ENCODE results near the gene CSNK1A1. TPM values are rescaled to one million over a fixed set of nuclear protein-coding genes. Genes with fewer than 3 reads are reported as not detected.

Gene CSNK1A1
- total RNA-seq, 4 donors from 2014 or later = 159 to 260 (median 184) TPM

- 58 to 100% methylated on average over 1 of the region's 1 CpG for WGBS, 2 donors (ENCODE audit: low coverage in 1 of 2)
Observed at GRCh38 chr5:149510136-149510535, 41.1 kb downstream of the CSNK1A1 start.

GRCh38 chr5:149504677-149505076 is 46.6 kb downstream of the CSNK1A1 start:
- no peak for TF ChIP-seq CTCF (IDR thresholded peaks at IDR 0.05)
- no peak for TF ChIP-seq POLR2AphosphoS5 (IDR thresholded peaks at IDR 0.05)
- no peak for TF ChIP-seq POLR2A (IDR thresholded peaks at IDR 0.05)
- TF ChIP-seq EP300 (IDR thresholded peaks at IDR 0.05; ENCODE audit: low read depth) = no peak
- DNase-seq = no peak
- intact Hi-C loops (cut with DNase I; ENCODE audit: low total_unique reads) (no loop called here), in situ Hi-C loops (cut with MboI; ENCODE audit: low pct_ligation_motif_present in 1 of 4, low pct_unique_long_range_greater_than_20kb in 1 of 4, low sequenced_read_pairs in 3 of 4) (no loop called here)
- no peak overlapping the region for H3K4me3 ChIP-seq
- WGBS, 2 donors (ENCODE audit: low coverage in 1 of 2) = 90 to 93% methylated on average over 2 of the region's 2 CpGs
- no peaks in the 10 kb centered on the region for H3K9me3 ChIP-seq
- H3K27ac ChIP-seq = no peak overlapping the region
- no peaks in the 10 kb centered on the region for H3K27me3 ChIP-seq
- peaks cover 0 to 91% (median 42%) of the 10 kb centered on the region in 4 donors for H3K36me3 ChIP-seq
- H3K4me1 ChIP-seq = no peaks in the 10 kb centered on the region

More at GRCh38 chr5:149510136-149510535, 41.1 kb downstream of the CSNK1A1 start:
- Histone ChIP-seq H3K27me3 (no peaks in the 10 kb centered on the region), H3K27ac (no peak overlapping the region), H3K4me3 (no peak overlapping the region), H3K36me3 (peaks cover 0 to 74% (median 37%) of the 10 kb centered on the region in 4 donors), H3K4me1 (peaks cover 0 to 11% (median 3%) of the 10 kb centered on the region in 4 donors), H3K9me3 (no peaks in the 10 kb centered on the region)
- in situ Hi-C loops (cut with MboI; ENCODE audit: low pct_ligation_motif_present in 1 of 4, low pct_unique_long_range_greater_than_20kb in 1 of 4, low sequenced_read_pairs in 3 of 4) = no loop called here
- TF ChIP-seq POLR2A (IDR thresholded peaks at IDR 0.05) = no peak
- no peak for TF ChIP-seq EP300 (IDR thresholded peaks at IDR 0.05; ENCODE audit: low read depth)
- TF ChIP-seq POLR2AphosphoS5 (IDR thresholded peaks at IDR 0.05) = no peak
- TF ChIP-seq CTCF (IDR thresholded peaks at IDR 0.05) = no peak
- no peak for DNase-seq
- intact Hi-C loops (cut with DNase I; ENCODE audit: low total_unique reads) = no loop called here

- no peaks in the 10 kb centered on the region for H3K9me3 ChIP-seq
- no peak for DNase-seq
- no peaks in the 10 kb centered on the region for H3K27me3 ChIP-seq
- peaks cover 0 to 88% (median 41%) of the 10 kb centered on the region in 4 donors for H3K36me3 ChIP-seq
- H3K4me1 ChIP-seq = peaks cover 0 to 10% (median 0%) of the 10 kb centered on the region in 4 donors
- no peak overlapping the region for H3K4me3 ChIP-seq
- intact Hi-C loops (cut with DNase I; ENCODE audit: low total_unique reads) (no loop called here), in situ Hi-C loops (cut with MboI; ENCODE audit: low pct_ligation_motif_present in 1 of 4, low pct_unique_long_range_greater_than_20kb in 1 of 4, low sequenced_read_pairs in 3 of 4) (no loop called here)
- 86 to 89% methylated on average over 2 of the region's 2 CpGs for WGBS, 2 donors (ENCODE audit: low coverage in 1 of 2)
- no peak for TF ChIP-seq CTCF (IDR thresholded peaks at IDR 0.05)
- TF ChIP-seq POLR2A (IDR thresholded peaks at IDR 0.05) = no peak
- no peak for TF ChIP-seq POLR2AphosphoS5 (IDR thresholded peaks at IDR 0.05)
- TF ChIP-seq EP300 (IDR thresholded peaks at IDR 0.05; ENCODE audit: low read depth) = no peak
- H3K27ac ChIP-seq = peak overlapping the region in 2 of 4 donors; percentile 2 to 24
Observed at GRCh38 chr5:149503006-149503405, 48.2 kb downstream of the CSNK1A1 start.

- 78 to 88% methylated on average over 4 to 5 of the region's 5 CpGs for WGBS, 2 donors (ENCODE audit: low coverage in 1 of 2)
- peaks cover 0 to 21% (median 2%) of the 10 kb centered on the region in 4 donors for H3K4me1 ChIP-seq
- H3K4me3 ChIP-seq = no peak overlapping the region
- H3K9me3 ChIP-seq = no peaks in the 10 kb centered on the region
- H3K27me3 ChIP-seq = no peaks in the 10 kb centered on the region
- peak overlapping the region in 3 of 4 donors; percentile 3 to 26 (median 14) for H3K27ac ChIP-seq
- intact Hi-C loops (cut with DNase I; ENCODE audit: low total_unique reads) (no loop called here), in situ Hi-C loops (cut with MboI; ENCODE audit: low pct_ligation_motif_present in 1 of 4, low pct_unique_long_range_greater_than_20kb in 1 of 4, low sequenced_read_pairs in 3 of 4) (no loop called here)
- H3K36me3 ChIP-seq = peaks cover 0 to 82% (median 31%) of the 10 kb centered on the region in 4 donors
- DNase-seq = no peak
- TF ChIP-seq EP300 (IDR thresholded peaks at IDR 0.05; ENCODE audit: low read depth) (no peak), POLR2A (IDR thresholded peaks at IDR 0.05) (no peak)
Observed at GRCh38 chr5:149500922-149501582, 50.2 kb downstream of the CSNK1A1 start.
